ENCODE data around the gene GOLM1. TPM values are rescaled to one million over a fixed set of nuclear protein-coding genes. Genes with fewer than 3 reads are reported as not detected.

GOLM1 gene
- total and polyA plus RNA-seq, 2 of the 8 experiments (the other 6 are each of a cell fraction or from before 2014, with no cell fraction given), result 45.9 to 88.9 TPM

DNA sequence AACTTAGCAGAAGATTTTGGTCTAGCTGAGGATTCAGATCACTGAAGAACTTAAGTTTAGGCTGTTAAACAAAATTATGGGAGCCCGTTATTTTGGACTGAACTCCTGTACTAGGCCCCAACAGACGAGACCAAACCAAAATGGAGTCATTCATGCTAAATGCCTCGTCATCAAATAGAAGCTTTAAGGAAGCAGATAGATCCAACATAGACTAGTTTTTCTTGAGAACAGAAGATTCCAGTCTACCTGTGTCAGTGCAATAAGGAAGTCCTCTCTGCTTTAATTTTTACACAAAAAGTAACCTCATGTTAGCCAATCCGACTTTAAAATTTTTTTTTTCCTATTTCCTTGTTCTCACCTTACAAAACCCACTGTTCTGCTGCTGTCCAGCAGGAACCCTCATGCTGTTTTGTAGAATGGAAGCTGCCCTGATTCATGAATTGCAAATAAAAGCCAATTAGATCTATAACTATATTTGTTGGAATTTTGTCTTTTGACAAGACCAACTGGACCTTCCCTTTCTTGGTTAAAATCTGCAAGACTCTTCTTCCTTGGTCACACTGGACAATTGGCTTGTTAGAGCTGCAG, 29.0 kb upstream of the GOLM1 start:
- Histone ChIP-seq H3K4me3 (ENCODE audit: extremely low read depth in 1 of 4, insufficient read depth in 2 of 4, low read depth in 3 of 4, low read length in 4 of 4) (no peak overlapping the region), H2BK120ac (replicated peaks; ENCODE audit: low read depth, low read length) (no peak overlapping the region), H2AFZ (ENCODE audit: low read length) (no peak overlapping the region), H3K23me2 (ENCODE audit: low read depth, low read length) (no peaks in the 10 kb centered on the region), H2BK20ac (ENCODE audit: low read length) (no peak overlapping the region), H3K36me3 (ENCODE audit: control insufficient read depth in 2 of 4, insufficient read depth in 4 of 4, low read length in 3 of 4) (no peaks in the 10 kb centered on the region), H3K27me3 (replicated peaks in 1 of 4; ENCODE audit: control insufficient read depth in 3 of 4, extremely low read depth in 1 of 4, insufficient read depth in 3 of 4, low read length in 3 of 4) (no peaks in the 10 kb centered on the region; a peak in 1 of 7 replicates), H3K4ac (replicated peaks; ENCODE audit: insufficient read length, low read depth, low read length) (no peak overlapping the region), H3K79me2 (ENCODE audit: control insufficient read depth in 1 of 2, insufficient read depth in 2 of 2, low read length in 2 of 2) (no peaks in the 10 kb centered on the region), H2BK15ac (ENCODE audit: low read length) (no peak overlapping the region), H2BK12ac (ENCODE audit: low read depth, low read length) (no peak overlapping the region), H4K91ac (replicated peaks; ENCODE audit: insufficient read length, low read length) (no peak overlapping the region), H3K27ac (ENCODE audit: low read depth, low read length) (no peak overlapping the region), H3K23ac (ENCODE audit: insufficient read length) (no peak overlapping the region), H3K18ac (ENCODE audit: extremely low read depth, low read length) (no peak overlapping the region), H3K14ac (ENCODE audit: insufficient read length) (no peak overlapping the region), H4K20me1 (replicated peaks in 1 of 2; ENCODE audit: control insufficient read depth in 1 of 2, insufficient read depth in 2 of 2, low read length in 2 of 2) (no peaks in the 10 kb centered on the region), H2AK5ac (ENCODE audit: low read depth, low read length) (no peak overlapping the region), H3K79me1 (ENCODE audit: low read depth, low read length) (no peaks in the 10 kb centered on the region), H4K8ac (ENCODE audit: extremely low read depth, insufficient read depth, low read length) (no peak overlapping the region), H3K4me2 (ENCODE audit: insufficient read depth in 1 of 2, low read depth in 2 of 2, low read length in 2 of 2) (no peak overlapping the region), H3K9me3 (ENCODE audit: insufficient read depth in 2 of 2, low read depth in 1 of 2, low read length in 1 of 2) (no peaks in the 10 kb centered on the region), H2BK5ac (ENCODE audit: low read depth, low read length) (0 out of 2 replicates have a peak overlapping the region, but pooled peaks have one; percentile 0), H3K56ac (replicated peaks; ENCODE audit: insufficient read length, low read depth, low read length) (no peak overlapping the region), H4K5ac (ENCODE audit: insufficient read length, low read depth, low read length) (no peak overlapping the region), H3K9ac (replicated peaks in 1 of 4; ENCODE audit: extremely low read depth in 1 of 4, low read depth in 3 of 4, low read length in 3 of 4) (no peak overlapping the region), H3K4me1 (replicated peaks in 1 of 4; ENCODE audit: control insufficient read depth in 3 of 4, insufficient read depth in 4 of 4, low read length in 3 of 4) (peaks cover 5 to 15% (median 11%) of the 10 kb centered on the region in 4 experiments; a peak in 6 of 7 replicates)
- FAIRE-seq, result no peak
- DNase-seq (ENCODE audit: low read depth in 1 of 2, low spot score in 2 of 2), result no peak
- WGBS, 2 experiments (ENCODE audit: extremely low coverage in 1 of 2, insufficient coverage in 1 of 2, insufficient read length in 1 of 2, insufficient replicate concordance in 2 of 2, low coverage in 1 of 2, low lambda C conversion rate in 2 of 2, missing lambda C conversion rate in 1 of 2), result 81% methylated on average over 4 of the region's 4 CpGs; no CpG with 5 or more reads in 1 of the 2 experiments
- ChIA-PET POLR2A (ENCODE audit: partially characterized antibody) (interaction anchor here (0.7 to 0.8 kb wide), 2 partner anchors 23 to 46 kb away, joined by 3 to 4 read pairs; no protein-coding TSS in a partner anchor), CTCF (ENCODE audit: partially characterized antibody) (interaction anchor here (0.5 to 0.8 kb wide), 2 partner anchors 14 to 71 kb away, joined by 3 to 4 read pairs; no protein-coding TSS in a partner anchor)
- TF ChIP-seq GTF2F1 (IDR thresholded peaks at IDR 0.05; ENCODE audit: borderline replicate concordance, low read depth, low read length), result no peak
- TF ChIP-seq CEBPB (IDR thresholded peaks at IDR 0.05; ENCODE audit: low read depth, low read length), result no peak
- no peak for TF ChIP-seq EGR1 (IDR thresholded peaks at IDR 0.05; ENCODE audit: borderline replicate concordance, low read depth, low read length)
- no peak for TF ChIP-seq CHD1 (IDR thresholded peaks at IDR 0.05; ENCODE audit: low read depth, low read length)
- TF ChIP-seq JUN (IDR thresholded peaks at IDR 0.05; ENCODE audit: low read depth, low read length), result no peak
- TF ChIP-seq BRCA1 (IDR thresholded peaks at IDR 0.05; ENCODE audit: low read depth, low read length), result no peak
- TF ChIP-seq KDM5A (IDR thresholded peaks at IDR 0.05; ENCODE audit: low read length), result no peak
- no peak for TF ChIP-seq PHF8 (conservative IDR thresholded peaks at IDR 0.05; ENCODE audit: low read depth, low read length)
